WTC11 (cell line): ENCODE measurements around the gene ZNF516.

Source experiments
- CBFB ChIP-seq: sonication (generic); formaldehyde crosslinking; IDR thresholded peaks from 2 replicates; pipeline ENCODE4 v1.8.1; 2022; ENCODE audit warnings: mild to moderate bottlenecking, low read depth, missing genetic modification reagents
- CREB1 ChIP-seq: sonication (generic); formaldehyde crosslinking; IDR thresholded peaks from 2 replicates; pipeline ENCODE4 v1.8.0; 2023; ENCODE audit warnings: mild to moderate bottlenecking, missing genetic modification reagents
- CREM ChIP-seq: sonication (generic); formaldehyde crosslinking; IDR thresholded peaks from 2 replicates; pipeline ENCODE4 v1.8.1; 2022; ENCODE audit warnings: mild to moderate bottlenecking, missing genetic modification reagents, moderate library complexity
- CTCF ChIP-seq: fragments of 200-600 bp; IDR thresholded peaks from 2 replicates; pipeline ENCODE4 v1.8.0; 2022; ENCODE audit warnings: antibody characterized with exemption
- ESRRA ChIP-seq: sonication (generic); formaldehyde crosslinking; IDR thresholded peaks from 2 replicates; pipeline ENCODE4 v1.8.1; 2022; ENCODE audit warnings: mild to moderate bottlenecking, missing genetic modification reagents, borderline replicate concordance
- NFYB ChIP-seq: sonication (generic); formaldehyde crosslinking; conservative IDR thresholded peaks from 2 replicates; pipeline ENCODE4 v1.8.0; 2022; ENCODE audit warnings: low read depth, missing genetic modification reagents
- PREB ChIP-seq: sonication (generic); formaldehyde crosslinking; IDR thresholded peaks from 2 replicates; pipeline ENCODE4 v1.8.1; 2022; ENCODE audit warnings: mild to moderate bottlenecking, missing genetic modification reagents, moderate library complexity, borderline replicate concordance
- SP1 ChIP-seq: sonication (generic); formaldehyde crosslinking; conservative IDR thresholded peaks from 2 replicates; pipeline ENCODE4 v1.8.1; 2022; ENCODE audit warnings: missing genetic modification reagents
- TP53 ChIP-seq: sonication (generic); formaldehyde crosslinking; IDR thresholded peaks from 2 replicates; pipeline ENCODE4 v1.8.1; 2023; ENCODE audit warnings: mild to moderate bottlenecking, missing genetic modification reagents
- USF2 ChIP-seq: sonication (generic); formaldehyde crosslinking; IDR thresholded peaks from 2 replicates; pipeline ENCODE4 v1.8.1; 2023; ENCODE audit warnings: mild to moderate bottlenecking, missing genetic modification reagents, moderate library complexity

GRCh38 chr18:76390452-76391035 is 104.5 kb downstream of the ZNF516 start:
- TF ChIP-seq CREB1 (CRISPR knock-in tag) (no peak), CREM (CRISPR knock-in tag) (no peak), ESRRA (CRISPR knock-in tag) (no peak), CTCF (no peak), CBFB (no peak), PREB (CRISPR knock-in tag) (no peak), SP1 (CRISPR knock-in tag) (no peak), USF2 (CRISPR knock-in tag) (no peak), NFYB (CRISPR knock-in tag) (no peak), TP53 (no peak)
